Esophagus mucosa (tissue), 1 donor: ENCODE results near the gene SERP2. TPM values are rescaled to one million over a fixed set of nuclear protein-coding genes. Genes with fewer than 3 reads are reported as not detected.
"Not testable (repeated sequence)": the region's sequence is repeated elsewhere in the genome, so short reads cannot be mapped to it uniquely, and the experiment has no call there.

Source experiments
- ATAC-seq: fragments of 200-7000 bp; cut with Tn5 transposase; one replicate; pipeline ENCODE4 v1.9.1; 2020
- total RNA-seq: library from RNA; stranded (reverse); gene quantifications from one replicate; pipeline ENCODE4 v1.2.4, GENCODE V29; 2023
- donor health status: DM: yes; HTN: yes; CAD: no.

SERP2 gene
- 1.2 TPM for total RNA-seq

- peak; percentile 19 for ATAC-seq
These were observed at the start of gene SERP2 for GRCh38 chr13:44373601-44374347. SERP2 (plus strand) TSS chr13:44373824; CDS start chr13:44374026, 202 bp downstream.

DNA sequence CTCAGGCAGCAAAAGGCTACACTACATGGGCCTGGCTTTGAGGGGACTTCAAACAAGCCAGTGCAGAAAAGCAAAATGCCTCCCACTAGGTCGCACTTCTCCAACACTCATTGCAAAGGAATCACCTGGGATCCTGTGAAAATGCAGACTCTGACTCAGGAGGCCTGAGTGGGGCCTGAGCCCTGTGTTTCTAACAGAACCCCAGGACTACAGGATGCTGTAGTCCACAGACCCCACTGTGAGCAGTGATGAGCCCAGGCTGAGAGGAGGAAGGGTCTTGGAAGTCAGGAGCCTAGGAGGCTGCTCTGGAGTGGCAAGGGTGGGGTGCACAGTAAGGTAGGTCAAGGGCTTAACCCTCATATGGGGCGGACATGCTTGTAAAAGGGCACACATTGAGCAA, 46.7 kb upstream of the SERP2 start:
- peak; percentile 25 for ATAC-seq

GRCh38 chr13:44329041-44329440, 44.6 kb upstream of the SERP2 start:
- not testable (repeated sequence) for ATAC-seq

GRCh38 chr13:44329909-44330545, 43.6 kb upstream of the SERP2 start:
- ATAC-seq, result no peak

DNA sequence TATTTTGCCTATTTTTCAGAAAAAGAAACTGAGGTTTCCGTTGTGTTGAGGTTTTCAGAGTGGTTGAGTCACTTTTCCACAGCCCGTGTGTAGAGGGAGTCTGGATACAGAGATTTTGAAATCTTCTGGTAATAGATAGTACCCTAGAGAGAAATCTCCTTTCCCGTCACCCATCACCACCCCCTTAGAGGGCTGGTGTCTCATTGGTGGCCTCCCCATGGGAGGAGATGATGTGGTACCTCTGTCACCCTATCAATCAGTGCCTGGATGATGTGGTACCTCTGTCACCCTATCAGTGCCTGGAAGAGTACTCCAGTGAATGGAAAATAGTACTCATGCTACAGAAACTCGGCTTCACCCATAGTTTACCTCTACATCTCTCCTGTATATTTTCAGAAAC, 42.2 kb upstream of the SERP2 start:
- no peak for ATAC-seq

DNA sequence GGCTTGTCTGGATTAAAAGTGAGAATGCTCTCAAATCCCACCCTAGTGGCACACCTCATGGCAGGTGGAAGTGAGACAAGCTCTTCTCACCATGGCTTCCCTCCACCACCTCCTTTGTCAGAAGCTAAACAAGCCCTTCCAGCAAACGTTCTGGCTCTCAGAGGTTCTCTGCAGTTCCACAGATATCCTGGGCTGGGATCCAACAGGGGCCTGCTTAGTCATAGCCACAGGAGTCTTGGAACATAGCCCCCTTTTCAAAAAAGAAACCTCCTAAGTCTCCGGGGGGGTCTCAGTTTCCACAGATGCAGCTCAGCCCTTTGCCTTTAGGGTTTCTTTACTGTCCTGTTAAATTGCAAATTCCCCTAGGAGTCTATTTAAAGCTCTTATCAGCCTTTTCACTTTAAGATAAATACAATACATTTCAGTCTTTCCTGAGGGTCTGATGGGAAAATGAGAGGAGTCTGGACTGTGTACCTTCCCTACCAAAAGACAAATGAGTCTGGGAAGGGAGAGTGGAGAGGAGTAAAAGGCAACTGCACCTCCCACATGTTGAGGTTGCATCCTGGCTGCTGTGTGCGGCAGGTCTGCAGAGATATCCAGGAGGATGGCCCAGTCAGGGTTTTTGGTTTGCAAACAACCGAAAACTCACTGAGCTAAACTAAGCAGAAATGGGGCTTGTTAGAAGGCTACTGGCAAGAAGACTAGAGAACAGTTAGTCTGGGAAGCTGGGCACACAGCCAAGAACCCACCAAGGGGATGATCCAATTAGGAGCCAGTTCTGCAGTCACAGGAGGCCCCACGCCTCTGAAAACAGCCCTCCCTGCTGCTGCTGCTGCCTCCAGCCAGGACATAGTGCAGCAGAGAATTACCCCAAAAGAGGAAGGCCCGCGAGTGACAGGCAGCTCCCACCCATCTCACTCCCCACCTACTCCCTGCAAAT, 41.4 kb upstream of the SERP2 start:
- ATAC-seq, result no peak

GRCh38 chr13:44333950-44334655, 39.5 kb upstream of the SERP2 start:
- ATAC-seq, result no peak

- ATAC-seq, result no peak
These were observed 38.9 kb upstream of the SERP2 start for GRCh38 chr13:44334751-44335150.

GRCh38 chr13:44336934-44337333, 36.7 kb upstream of the SERP2 start:
- ATAC-seq, result peak; percentile 77

DNA sequence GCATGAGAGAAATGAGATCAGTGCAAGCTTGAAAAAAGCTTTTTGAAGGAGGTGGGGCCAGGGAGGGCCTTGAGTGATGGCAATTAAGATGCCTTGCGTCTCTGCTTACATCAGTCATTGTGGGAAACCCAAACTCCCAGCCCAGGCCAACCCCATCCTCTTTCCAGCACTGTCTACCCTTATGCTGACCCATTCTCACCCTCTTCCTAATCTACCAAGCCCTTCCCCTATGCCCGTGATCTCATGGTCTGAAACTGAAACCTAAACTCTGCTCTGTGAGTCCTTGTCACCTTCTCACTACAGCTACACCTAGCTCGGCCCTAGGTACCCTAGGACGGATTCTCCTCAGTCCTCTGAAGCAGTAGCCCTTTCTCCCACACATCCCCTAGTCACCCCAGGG, 36.0 kb upstream of the SERP2 start:
- ATAC-seq, result no peak

DNA sequence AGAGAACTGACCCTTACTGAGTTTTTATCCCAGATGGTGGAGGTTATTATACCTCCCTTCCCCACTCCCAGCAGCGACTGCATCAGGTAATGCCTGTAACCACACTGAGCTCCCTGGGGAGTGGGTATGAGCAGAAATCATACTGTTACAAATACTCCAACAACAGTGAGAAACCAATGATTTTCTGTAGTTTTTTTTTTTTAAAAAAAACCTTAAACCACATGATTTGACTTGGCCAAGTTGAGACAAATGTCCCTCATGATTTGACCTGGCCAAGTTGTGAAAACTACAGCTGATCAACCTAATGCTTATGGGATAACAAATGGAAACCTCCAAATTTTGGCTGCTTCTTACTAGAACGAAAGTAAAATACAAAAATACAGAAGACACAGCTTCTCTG, 33.1 kb upstream of the SERP2 start:
- no peak for ATAC-seq

GRCh38 chr13:44342741-44343140, 30.9 kb upstream of the SERP2 start:
- no peak for ATAC-seq

DNA sequence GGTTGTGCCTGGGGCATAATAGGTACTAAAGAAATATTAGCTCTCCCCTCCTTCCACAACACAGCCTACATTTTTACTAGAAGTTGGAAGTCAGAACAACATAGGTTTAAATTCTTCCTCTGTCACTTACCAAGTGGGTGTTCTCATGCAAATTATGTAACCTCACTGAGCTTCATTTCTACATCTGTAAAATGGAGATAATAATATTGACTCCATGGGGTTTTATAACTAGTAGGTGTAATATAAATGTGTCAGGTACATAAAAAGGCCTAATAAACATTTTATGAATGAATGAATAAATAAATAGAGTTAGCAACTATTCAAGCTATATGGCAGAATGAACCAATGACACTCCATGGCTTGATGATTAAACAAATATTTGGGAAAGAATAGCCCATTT, 27.1 kb upstream of the SERP2 start:
- no peak for ATAC-seq

DNA sequence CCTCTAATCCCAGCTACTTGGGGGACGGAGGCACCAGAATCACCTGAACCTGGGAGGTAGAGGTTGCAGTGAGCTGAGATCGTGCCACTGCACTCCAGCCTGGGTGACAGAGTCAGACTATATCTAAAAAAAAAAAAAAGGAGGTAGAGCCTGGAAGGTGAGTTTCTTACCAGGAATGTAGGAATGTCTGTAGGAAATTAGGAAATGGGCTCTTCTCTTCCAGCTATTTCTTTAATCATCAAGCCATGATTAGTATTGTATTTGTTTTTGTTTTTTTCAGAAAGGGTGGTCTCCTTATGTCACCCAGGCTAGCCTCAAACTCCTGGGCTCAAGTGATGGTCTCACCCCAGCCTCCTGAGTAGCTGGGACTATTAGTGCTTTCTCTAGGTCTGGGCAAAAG, 26.3 kb upstream of the SERP2 start:
- ATAC-seq, result no peak

DNA sequence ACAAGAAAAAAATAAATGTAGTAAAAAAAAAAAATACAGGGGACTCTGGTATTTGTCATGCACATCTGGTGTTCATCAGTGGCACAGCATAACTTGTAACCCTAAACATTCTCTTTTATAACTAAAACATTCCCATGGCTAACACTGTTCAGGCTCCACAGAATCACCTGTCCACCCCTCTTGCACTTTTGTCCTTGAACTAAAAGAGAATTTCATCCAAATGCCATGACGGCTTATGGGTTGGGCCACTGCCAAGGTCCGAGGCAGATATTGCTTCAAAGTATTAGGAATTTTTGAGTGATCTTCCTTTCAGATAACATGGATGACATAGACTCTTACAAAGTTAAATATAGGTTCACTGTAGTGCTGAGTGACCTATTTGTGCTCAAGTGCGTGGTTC, 25.7 kb upstream of the SERP2 start:
- ATAC-seq, result no peak

DNA sequence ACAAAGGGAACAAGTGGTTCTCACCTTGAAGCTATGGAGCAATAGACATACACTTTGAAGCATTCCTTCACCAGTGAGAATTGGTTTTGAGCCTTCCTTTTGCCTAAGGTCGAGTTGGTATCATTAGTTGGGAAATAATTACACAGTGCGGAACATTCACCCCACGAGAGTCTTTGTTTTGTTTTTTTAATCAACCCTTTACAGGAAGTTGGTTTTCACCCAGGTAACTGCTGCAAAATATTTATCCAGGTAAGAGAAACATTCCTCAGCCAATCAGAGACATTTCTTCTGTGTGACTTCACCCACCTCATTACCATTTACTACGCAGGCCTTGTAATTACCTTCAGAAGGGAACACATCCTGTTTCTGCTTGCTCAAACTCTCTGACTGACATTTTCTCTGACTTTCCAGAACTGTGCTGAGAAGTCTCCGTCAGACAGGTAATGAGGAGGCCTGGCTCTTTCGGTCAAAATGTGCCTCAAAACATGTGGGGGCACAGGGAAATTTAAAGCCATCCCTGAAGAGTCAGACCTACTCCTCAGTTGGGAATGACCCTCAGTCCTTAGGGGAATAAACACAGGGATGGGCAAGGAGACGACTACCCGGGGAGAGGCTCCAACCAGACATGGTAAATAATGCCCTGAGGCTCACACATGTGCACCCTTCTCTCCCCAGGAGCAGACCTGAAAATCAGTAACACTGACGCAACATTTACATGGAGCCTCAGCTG, 22.7 kb upstream of the SERP2 start:
- ATAC-seq, result peak; percentile 20

GRCh38 chr13:44351505-44351854, 22.1 kb upstream of the SERP2 start:
- no peak for ATAC-seq

GRCh38 chr13:44352202-44352601, 21.4 kb upstream of the SERP2 start:
- no peak for ATAC-seq

GRCh38 chr13:44352671-44353070, 21.0 kb upstream of the SERP2 start:
- no peak for ATAC-seq

GRCh38 chr13:44354331-44354730, 19.3 kb upstream of the SERP2 start:
- ATAC-seq, result no peak

GRCh38 chr13:44354884-44355283, 18.7 kb upstream of the SERP2 start:
- ATAC-seq, result no peak

- ATAC-seq, result no peak
These were observed 18.0 kb upstream of the SERP2 start for GRCh38 chr13:44355621-44356020.
